ENCODE results near the gene EFR3B.
A peak's percentile ranks its signal among the peaks of the same experiment; 100 is the strongest.
"Not testable (repeated sequence)": the region's sequence is repeated elsewhere in the genome, so short reads cannot be mapped to it uniquely, and the experiment has no call there.

EFR3B gene

DNA sequence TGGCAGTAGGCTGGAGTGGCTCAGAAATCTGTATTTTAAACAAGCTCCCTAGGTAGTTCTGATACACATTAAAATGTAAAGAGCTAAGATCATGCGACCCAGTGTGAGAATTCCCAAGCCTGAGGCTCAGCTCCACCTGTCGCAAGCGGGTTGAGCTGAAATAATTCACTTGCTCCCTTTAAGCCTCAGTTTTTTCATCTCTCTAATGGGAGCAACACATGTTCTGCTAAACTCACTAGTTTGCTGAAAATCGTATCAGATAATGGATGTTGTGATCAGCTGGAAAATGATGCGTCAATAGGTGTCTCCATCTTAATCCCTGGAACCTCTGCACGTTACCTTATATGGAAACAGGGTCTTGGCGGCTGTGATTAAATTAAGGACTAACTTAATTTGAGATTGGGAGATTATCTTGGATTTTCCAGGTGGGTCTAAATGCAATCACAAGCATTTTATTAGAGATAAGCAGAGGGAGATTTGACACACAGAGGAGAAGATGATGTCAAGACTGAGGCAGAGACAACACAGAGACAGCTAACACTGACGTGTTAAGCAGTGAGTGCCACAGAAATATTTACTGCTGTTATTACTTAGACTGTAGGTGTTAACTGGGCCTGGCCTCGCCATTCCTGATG is 73.5 kb downstream of the EFR3B start:
- no peak for DNase-seq

DNA sequence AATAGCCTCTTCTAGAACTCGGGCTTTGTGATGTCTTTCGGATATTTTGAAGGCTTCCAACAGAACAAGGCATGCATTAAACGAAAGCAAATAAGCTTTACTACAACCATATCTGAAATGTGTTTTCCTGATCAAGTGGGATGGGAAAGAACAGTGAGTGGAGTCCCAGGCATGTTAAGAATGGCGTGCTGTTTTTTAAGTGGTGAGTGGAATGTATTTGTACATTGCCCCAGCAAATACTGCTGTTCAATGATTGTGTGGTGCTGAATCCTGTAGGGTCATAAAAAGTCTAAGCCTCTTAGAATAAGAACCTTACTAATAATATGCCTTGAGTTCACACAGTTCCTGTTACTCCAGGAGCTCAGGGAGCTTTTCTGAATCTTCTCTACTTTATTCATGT is 74.0 kb downstream of the EFR3B start:
- DNase-seq, result no peak

DNA sequence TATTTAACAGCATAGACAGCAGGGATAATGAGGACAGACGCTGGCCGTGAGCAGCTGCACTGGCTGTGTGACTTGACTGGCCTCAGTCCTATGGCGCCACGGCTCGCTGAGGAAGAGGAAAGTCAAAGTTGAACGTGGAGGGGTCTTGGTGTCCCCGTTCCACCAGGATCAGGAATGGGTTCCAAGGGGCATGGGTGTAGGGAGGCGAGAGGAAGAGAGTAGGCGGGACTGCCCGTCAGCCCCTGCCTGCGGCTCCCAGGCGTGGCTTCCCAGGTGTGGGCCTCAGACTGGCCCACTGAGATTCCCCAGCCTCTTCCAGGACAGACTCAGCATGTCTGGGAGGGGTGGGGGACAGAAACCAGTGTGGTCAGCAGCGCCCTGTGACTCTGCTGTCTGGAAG is 75.1 kb downstream of the EFR3B start:
- DNase-seq, result no peak

DNA sequence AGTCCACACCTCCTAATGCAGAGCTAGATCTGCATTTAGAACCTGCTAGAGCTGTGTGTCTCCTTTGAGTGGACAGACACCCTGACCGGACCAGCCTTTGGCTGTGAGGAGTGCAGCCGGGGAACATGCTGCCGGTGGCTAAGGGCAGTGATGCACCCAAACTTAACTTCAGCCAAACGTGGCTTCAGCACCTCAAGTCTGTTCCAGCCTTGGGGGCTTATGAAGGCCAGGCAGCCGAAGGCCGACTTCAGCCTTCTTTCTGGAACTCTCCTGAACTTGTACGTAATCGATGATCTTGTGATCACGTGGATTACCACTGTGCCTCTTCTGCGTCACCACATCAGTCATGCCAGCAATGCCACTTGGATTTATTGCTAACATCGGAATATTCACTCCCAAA is 77.4 kb downstream of the EFR3B start:
- no peak for DNase-seq

DNA sequence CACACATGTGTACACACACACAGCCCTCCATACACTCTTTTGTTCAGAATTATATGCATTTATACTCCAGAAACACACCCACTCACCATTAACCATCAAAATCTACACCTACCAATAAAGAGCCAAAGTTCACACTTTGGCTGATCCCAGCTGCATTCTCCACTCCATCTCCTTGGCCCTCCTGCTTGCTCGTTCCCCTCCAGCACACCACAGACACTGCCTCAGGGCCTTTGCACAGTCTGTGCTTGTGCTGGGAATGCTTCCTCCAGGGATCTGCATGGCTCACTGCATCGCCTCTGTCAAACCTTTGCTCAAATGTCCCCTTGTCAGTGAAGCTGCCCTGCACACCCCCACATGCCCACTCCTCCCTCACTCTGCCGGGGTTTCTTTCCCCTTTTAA is 80.5 kb downstream of the EFR3B start:
- no peak for DNase-seq

DNA sequence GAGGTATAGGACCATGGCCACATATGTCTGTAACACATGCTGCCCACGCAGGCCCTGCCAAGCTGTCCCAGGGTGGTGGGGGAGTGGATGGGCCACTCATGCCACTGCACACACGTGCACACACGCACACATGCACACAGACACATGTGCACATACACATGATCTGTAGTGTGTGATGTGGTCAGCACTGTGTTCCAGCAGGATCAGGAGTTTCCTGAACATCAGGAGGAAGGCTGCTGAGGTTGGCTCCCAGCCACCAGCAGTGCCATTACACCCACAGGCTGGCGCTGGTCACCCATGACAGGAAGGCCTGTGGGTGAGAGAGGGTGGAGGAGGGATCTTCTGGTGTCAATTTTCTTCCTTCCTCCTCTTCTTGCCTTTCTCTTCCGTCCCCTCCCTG is 81.8 kb downstream of the EFR3B start:
- no peak for DNase-seq

DNA sequence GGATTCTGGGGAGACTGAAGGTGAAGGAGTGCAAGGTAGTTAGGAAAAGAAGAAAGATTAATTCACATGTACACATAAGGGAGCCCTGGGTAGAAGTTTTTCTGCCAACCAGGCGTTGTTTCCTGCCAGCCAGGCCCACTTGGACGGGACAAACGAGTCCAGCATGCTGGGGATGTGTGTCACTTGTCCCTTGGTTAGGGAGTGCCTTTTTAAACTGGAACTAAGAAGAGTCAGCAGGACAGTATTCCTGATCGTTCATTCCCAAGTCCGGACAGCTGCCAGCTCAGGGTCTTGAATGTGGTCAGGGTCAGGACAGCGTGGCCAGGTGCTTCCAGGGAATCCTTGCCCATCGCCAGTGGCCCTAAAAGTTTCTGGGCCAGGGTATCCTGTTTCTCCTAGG is 83.3 kb downstream of the EFR3B start:
- no peak for DNase-seq

DNA sequence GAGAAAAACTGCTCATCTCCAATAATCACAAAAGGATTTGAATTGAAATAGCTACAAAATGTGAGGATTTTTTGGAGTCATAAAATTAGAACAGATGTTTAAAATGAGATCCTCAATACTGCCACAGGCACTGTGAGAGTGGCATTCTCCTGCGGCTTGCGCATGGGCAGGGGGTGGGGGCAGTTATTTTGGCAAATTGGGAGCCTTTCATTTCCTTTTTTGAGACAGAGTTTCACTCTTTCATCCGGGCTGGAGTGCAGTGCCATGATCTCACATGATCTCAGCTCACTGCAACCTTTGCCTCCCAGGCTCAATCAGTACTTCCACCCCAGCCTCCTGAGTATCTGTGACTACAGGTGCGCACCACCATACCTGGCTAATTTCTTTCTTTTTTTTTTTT is 84.1 kb downstream of the EFR3B start:
- no peak for DNase-seq

DNA sequence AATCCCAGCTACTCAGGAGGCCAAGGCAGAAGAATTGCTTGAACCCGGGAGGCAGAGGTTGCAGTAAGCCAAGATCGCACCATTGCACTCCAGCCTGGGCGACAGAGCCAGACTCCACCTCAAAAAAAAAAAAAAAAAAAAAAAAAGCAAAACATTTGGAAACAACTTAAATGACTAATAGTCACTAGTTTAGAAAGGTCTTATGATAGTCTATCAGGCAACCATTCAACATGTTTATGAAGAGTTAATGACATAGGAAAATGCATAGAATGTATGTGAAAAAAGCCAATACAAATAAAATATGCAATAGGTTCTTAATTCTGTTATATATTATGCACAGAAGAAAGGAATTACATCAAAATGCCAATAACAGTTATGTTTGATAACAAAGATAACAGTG is 85.2 kb downstream of the EFR3B start:
- not testable (repeated sequence) for DNase-seq

DNA sequence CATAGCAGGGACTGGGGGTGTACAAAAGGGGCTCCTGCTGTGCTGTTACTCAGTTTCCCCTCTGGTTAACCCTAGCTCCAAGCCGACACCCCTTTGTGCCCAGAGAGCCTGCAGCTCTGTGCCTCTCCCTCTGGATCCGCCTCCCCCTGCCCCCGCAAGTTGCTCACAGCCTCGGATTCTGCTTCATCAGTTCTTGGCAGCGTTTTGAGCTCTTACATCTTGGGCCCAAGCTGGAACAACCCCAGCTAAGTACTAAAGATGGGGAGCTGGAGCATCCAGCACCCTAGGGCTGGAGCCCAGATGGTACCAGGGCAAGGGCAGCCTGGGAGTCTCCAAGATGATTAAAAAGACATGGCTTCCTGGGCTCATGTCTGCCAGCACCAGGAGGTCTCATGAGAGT is 85.8 kb downstream of the EFR3B start:
- no peak for DNase-seq

DNA sequence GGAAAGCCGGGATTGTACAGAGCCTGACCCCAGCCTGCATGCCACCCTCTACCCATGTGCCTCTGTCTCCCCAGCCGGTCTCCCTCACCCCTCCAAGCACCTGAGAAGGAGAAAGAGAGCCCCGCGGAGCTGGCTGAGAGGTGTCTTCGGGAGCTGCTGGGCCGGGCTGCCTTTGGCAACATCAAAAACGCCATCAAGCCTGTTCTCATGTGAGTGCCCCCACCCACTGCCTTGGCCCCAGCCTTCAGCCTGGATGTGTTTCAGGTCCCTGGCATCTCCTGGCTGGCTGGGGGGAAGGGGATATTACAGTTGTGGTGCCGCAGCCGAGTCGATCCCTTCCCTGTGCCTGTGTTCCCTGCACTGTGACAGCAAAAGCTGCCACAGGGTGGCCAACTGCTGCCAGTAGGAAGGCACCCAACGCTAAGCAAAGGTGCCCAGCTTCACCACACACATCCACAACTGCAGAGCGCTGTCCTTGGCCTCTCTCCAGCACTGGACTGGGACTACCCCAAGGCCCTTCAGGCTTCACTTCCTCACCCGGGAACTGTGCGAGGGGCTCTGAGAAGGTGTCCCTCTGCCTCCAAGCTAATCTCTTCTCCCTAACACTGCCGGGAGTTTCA is 88.1 kb downstream of the EFR3B start:
- DNase-seq, result no peak

DNA sequence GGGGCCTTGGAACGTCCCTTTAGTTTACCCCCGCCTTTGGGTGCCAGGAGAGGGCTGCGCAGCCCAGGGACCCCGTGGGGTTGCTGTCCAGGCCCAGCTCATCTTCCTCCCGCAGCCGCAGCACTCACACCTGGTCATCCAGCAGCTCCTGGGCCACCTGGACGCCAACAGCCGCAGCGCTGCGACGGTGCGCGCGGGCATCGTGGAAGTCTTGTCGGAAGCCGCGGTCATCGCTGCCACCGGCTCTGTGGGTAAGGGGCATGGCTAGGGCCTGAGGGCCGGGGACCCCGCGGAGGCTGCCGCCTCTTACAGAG is 89.3 kb downstream of the EFR3B start:
- DNase-seq, result no peak

DNA sequence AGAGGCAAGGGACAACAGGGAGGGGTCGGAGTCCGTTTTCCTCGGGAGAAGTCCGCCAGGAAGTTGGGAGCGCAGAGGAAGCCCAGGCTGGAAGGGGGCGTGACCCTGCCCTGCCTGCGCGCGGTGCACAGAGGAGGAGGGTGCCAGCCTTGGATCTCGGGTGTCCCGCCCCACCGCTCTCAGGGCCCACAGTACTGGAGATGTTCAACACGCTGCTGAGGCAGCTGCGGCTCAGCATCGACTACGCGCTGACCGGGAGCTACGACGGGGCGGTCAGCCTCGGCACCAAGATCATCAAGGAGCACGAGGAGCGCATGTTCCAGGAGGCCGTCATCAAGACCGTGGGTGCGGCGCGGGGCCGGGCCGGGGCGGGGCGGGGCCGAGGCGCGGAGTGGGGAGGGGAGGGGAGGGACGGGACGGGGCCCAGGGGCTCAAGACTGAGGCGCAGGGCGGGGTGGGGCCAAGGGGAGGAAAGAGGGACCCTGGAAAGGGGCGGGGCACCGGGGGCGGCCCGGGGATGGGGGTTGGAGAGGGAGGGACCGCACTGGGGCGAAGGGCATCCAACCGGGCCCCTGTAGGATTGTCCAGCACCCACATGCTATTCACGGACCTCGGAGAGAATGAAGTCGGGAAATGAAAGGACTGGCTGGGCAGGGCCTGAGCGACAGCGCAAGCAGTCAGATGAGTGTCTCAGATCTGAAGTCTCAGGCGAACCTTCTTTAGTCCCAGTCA is 89.9 kb downstream of the EFR3B start:
- DNase-seq, result peak; percentile 65

DNA sequence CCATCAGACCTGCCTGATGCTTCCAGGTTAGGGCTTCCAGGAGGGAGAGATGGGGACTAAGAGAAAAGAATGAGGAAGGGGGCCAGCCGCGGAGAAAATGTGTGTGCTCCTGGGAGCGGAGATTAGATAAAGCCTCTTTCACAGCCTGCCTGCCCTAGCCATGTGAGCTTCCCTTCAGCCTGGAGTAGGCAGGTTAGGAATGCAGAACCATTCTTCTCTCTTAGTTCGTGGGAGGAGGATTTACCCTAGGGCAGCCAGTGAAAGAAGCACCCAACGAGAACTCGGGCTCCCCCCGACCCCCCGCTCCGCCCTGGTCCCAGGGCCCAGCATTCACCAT is 90.4 kb downstream of the EFR3B start:
- no peak for DNase-seq

DNA sequence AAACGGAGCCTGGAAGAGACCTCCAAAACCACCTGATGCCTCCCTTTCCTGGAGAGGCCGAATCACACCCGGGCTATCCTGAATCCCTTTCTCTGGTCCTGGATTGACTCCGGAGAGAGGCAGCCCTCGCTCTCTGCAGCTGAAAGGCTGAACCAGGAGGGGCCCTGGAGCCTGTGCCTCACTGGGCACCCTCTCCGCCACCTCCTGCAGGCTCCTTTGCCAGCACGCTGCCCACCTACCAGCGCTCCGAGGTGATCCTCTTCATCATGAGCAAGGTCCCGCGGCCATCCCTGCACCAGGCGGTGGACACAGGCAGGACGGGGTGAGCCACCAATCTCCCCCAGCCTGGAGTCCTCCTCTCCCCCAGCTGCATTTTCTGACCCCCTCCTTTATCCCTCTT is 90.8 kb downstream of the EFR3B start:
- no peak for DNase-seq

DNA sequence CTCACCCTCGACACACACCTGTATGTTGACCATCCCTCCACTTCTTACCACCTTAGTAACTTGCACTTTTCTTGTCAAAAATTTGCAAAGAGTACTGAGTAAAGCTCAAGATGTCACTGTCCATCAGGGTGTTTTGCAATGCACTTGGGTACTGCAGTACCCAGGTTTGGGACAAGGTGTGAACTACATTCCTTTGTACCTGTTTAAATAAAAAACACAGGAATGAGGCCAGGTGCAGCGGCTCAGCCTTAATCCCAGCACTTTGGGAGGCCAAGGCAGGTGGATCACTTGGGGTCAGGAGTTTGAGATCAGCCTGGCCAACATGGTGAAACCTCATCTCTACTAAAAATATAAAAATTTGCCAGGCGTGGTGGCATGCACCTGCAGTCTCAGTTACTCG is 98.7 kb downstream of the EFR3B start:
- DNase-seq, result not testable (repeated sequence)

DNA sequence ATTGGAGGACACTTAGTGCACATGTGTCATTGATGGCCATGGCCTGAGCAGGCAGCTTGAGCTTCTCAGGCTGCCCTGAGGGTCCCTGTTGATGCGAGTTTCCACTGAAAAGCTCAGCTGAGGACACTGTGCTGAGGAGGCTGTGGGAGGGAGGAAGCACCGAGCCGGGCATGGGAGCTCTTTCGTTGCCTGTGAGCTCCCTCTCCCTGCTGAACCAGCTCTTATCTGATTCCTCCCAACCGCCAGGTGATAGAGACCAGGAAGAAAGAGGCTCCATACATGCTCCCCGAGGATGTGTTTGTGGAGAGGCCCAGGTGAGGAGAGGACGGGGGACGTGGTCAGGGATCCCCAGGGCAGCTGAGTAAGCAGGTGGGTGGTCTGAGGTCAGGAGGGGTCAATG is 99.2 kb downstream of the EFR3B start:
- DNase-seq, result no peak

DNA sequence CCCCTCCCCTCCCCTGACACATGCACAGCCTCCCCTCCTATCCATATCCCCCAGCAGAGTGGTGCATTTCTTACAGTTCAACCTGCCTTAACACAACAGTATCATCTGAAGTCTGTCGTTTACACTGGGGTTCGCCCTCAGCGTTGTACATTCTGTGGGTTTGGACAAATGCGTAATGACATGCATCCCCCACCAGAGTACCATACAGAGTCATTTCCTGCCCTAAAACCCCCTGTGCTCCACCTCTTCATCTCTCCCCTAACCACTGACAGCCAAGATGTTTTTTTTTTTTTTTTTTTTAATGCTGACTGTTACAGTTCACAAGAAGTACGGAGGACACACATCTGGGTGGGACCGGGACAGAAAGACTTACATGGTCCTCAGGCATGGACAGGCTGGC is 103.9 kb downstream of the EFR3B start:
- DNase-seq, result no peak

DNA sequence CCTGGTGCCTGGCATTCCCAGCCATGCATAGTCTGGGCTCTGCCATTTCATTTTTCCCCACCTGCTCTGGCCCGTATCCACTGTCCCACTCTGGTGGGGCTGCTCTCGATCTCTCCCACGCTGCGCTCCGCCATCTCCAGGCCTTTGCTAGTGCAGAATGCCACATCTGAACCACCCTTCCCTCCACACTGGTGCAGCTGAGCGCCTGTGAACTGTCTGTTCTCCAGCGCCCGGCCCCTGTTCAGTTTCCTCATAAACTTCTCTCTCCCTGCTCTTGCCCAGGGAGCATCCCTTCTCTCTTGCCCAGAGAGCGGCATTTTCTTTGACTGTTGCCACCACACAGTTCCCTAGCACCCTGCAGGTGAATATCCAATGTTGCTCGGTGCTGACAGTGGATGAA is 105.0 kb downstream of the EFR3B start:
- no peak for DNase-seq

DNA sequence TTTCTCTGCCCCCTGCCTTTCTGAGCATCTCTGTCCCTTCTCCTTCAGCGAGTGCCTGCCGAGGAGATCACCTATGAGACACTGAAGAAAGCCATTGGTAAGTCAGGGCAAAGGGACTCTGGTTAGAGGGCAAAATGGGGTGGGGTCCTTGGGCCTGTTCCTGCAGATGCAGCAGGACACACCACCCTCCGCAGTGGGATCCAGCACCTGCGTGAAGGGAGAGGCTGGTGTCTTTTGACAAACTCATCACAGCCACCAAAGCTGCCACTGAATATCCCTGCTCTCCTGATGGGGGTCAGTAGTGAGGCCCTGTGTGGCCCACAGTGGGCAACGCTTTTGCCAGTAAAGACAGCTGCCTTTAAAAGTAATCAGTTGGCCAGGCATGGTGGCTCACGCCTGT is 107.8 kb downstream of the EFR3B start:
- no peak for DNase-seq

DNA sequence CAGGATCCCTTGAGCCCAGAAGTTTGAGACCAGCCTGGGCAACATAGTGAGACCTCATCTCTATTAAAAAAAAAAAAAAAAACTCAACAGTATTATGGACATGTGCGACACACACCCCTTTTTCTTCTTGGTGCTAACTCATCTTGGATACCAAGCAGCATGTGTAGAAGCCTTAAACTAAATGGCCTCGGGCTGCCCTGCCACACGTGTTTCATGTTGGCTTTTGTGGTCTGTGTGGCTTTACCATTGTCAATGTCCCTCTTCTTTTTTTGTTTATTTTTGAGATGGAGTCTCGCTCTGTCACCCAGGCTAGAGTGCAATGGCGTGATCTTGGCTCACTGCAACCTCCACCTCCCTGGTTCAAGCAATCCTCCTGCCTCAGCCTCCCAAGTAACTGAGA is 109.1 kb downstream of the EFR3B start:
- DNase-seq, result not testable (repeated sequence)

DNA sequence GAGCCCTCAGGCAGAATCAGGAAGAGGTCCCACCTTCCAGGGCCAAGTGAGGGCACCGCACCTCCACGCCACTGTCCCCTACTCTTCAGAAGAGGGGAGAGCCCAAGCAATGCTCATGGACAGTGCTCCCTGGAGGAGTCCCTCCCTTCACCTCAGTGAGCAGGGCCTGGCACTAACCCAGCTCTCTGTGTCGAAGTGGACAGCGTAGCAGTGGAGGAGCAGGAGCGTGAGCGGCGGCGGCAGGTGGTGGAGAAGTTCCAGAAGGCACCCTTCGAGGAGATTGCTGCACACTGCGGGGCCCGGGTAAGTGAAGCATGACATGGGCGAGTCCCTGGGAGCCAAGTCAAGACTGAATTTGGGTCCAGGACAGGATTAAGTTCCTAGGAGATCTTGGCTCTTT is 109.8 kb downstream of the EFR3B start:
- DNase-seq, result no peak

DNA sequence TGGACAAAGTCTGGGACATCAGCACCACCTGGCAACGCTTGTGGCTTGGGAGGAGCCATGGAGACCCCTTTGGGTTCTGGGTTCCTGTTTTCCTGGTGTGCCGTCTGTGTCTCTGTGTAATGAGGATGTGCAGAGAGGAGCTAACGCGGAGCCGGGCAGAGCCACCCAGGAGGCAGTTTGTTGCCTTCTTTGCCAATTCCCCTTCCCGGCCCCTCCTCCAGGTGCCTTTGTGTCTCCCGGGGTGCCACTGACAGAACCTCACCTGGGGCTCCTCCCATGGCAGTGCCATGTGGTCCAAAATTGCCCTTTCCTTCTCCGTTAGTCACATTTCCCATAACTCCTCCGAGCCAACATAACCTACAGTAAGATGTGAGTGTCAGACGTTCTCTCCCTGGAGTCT is 113.5 kb downstream of the EFR3B start:
- no peak for DNase-seq

DNA sequence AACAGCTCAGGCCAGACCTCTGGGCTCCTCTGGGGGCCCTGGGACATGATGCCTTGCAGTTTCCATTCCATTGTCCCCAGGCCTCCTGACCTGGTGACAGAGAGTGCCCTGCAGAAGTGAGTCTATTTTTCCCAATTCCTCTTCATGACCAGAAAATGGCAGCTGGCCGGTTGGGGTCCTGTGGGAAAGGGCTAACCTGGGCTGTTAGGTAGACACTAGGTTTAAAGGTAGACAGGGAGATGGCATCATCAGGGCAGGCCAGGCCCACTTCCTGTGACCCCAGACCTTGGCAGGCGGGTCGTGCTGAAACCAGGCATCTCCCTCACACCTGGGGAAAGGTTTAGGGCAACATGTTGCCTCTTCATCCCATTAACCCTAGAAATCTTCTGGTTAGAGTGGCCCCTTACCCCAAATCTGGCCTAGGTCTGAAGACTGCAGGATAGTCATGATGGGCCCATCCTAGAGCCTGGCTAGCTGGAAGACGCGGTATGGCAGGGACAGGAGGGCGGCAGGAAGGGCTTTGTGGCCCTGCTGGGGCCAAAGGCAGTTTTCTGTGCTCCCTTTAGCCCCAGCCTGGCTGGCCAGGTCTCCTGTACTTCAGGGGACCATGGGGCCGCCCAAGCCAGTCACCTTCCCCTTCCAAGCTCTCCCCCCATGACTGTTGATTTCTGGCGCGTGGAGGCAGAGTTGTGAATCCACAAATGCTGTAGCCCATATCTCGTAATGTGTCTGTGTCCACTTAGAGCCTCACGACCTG is 116.4 kb downstream of the EFR3B start:
- no peak for DNase-seq
